ENCODE measurements around the gene SLC29A3.
"Not testable (repeated sequence)": the region's sequence is repeated elsewhere in the genome, so short reads cannot be mapped to it uniquely, and the experiment has no call there.

Gene SLC29A3

DNA sequence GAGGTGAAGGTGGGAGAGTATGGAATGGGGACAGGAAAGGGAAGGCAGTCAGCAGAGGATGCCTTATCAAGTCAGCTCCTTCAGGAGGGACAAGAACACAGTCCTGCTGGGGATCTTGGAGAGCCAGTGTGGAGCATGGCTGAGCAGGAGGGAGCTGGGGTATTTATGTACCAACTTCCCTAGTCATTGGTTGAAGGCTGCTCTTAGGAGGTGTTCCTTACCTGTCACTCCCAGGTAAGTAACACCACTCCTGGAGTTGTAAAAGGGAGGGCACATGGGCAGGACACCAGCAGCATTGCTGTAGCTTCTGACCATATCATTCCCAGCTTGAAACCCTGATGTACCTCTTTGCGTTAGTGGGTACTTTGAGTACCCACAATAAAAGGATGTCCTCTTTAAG, 29.8 kb downstream of the SLC29A3 start:
- DNase-seq: no peak

DNA sequence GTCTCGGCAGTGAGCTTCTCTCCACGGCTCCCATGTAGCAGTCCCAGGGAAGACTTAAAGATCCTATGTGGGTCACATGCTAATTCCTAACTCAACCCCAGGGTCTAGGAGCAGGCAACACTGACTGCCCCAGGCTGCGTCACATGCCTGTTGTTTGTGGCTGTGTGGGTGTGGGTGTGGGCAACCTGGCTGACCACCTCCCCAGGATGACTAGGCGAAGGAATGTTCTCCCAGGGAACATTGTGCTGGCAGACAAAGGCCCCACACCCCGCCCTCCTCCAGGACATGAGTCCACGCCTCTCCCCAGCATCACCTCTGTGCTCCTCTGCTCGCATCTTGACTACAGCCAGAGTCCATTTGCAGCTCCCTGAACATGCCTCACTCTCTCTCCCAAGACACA, 30.3 kb downstream of the SLC29A3 start:
- no peak for DNase-seq

DNA sequence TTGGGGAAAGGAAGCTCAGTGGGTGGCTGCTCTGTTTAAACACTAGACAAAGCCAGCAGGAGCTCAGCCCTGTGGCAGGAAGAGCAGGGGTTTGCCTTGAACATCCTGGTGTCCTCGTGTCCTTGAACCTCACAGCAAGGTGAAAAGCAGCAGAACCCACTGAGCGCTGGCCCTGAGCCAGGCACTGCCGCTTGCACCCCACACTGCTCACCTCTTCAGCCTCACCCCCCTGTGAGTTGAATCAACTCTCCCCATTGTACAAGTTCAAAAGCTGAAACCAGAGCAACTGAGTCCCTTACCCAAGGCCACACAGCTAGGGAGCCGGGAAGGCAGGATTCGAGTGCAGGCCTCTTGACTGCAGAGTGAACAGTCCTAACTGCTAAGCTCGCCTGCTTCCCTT, 32.0 kb downstream of the SLC29A3 start:
- DNase-seq: no peak

DNA sequence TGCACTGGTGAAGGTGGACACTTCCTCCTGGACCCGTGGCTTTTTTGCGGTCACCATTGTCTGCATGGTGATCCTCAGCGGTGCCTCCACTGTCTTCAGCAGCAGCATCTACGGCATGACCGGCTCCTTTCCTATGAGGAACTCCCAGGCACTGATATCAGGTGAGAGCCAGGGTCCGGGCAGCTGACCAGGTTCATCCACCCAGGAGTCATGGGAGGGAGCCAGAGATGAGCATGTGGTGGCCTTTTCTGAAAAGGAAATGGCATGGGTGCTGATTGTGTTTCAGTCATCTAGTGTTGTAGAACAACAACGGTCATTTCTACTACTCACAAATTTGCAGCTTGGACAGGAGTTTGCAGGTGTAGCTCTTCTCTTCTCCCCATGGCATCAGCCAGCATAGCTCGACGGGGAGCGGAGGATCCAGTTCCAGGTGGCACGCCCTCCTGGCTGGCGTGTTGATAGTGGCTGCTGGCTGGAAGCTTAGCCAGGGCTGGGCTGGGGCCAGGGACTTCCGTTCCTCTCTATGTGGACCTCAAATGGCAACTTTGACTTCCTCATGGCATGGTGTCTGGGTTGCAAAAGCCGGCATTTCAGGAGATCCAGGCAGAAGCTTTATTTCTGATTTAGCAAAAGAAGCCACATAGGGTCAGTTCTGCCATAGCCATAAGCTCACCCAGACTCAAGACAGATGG, 32.7 kb downstream of the SLC29A3 start:
- no peak for DNase-seq

DNA sequence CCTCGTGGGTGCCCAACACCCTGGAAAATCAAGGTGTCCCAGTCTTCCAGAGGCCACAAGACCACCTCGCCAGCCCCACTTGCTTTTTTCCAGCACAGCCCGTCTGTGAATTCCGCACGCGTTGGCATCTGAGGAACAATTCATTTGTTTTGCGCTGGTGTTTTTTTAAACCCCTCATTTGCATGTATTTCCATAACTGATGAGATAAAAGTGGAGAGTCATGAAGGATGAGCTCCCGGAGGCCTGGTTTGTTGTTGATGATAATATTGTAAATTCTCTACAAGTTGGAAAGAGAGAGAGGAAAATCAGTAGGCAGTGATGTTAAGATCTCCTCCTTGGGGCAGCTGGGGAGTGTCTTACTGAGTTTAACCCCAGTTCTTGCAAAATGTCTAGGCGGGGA, 34.6 kb downstream of the SLC29A3 start:
- DNase-seq: no peak

DNA sequence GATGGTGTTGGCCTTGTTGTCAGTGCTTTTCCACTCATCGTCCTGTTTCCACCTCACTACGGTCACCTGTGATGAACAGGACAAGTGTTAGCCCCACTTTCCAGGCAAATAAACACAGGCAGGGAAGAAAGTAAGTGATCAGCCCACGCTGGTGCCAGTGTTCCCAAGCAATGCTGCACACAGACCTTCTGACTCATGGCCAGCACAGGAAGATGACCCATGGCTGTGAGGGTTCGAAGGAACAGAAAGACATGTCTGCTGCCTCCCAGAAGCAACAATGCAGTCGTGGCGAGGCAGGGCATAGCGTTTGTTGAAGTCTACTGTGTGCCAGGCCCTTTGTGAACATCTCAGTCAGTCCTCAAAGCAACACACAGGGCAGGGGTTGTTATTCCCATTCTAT, 35.7 kb downstream of the SLC29A3 start:
- no peak for DNase-seq

DNA sequence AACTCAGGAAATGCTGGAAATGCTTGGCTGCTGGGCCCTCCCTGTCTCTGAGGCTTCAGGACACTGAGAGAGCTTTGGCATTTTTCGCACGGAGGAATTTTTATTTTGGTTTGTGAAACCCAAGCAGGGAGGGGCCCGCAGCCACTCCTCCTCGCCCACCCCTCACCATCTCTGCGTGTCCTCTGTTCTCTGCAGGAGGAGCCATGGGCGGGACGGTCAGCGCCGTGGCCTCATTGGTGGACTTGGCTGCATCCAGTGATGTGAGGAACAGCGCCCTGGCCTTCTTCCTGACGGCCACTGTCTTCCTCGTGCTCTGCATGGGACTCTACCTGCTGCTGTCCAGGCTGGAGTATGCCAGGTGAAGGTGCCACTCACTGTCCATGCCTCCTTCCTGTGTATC, 36.8 kb downstream of the SLC29A3 start:
- no peak for DNase-seq

DNA sequence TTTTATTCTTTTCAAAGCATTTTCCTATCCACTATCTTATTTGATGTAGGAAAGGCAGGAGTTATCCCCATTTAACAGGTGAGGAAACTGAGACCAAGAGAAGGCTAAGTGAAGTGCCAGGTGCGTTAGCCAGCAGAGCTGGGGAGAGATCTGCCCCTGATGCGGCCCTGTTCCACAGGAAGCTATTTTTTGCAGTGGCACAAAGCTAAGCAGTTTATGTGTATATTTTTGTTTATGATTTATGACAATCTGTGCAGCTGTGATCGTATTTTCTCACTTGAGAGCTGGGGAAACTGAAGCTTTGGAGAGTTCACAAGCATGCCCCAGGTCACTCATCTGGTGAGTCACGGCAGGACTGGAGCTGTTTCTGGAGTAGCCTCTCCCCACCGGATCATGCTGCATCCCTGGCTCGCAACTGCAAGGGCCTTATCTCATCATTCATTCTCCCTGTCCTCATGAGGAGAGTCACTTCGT, 38.8 kb downstream of the SLC29A3 start:
- DNase-seq: no peak

DNA sequence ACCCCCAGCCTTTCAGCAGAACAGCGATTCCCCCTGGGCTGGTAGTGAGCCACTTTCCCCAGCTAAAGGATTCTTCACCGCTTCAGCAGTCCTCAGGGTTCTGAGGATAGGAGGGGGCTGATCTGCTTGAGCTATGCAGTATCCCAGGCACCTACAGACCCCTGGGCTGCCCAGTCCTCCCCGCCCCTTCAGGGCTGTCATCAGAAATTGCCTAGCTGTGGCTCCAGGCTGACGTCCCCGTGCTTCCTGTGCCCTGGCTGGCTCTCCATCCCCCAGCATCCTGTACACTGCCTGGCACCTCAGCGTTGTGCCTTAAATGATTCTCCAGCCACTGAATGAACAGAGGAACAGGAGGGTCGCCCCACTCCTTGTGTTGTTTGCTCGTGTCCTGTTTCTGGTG, 39.2 kb downstream of the SLC29A3 start:
- no peak for DNase-seq

DNA sequence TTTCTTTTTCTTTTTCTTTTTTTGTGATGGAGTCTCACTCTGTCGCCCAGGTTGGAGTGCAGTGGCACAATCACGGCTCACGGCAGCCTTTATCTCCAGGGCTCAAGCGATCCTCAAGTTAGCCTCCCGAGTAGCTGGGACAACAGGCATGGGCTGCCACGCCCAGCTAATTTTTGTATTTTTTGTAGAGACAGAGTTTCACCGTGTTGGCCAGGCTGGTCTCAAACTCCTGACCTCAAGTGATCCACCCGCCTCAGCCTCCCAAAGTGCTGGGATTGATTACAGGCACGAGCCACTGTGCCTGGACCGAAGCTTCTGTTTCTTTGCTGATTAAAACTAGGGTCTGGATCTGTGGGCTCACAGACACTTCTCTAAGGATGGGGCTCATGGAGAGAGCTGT, 39.8 kb downstream of the SLC29A3 start:
- not testable (repeated sequence) for DNase-seq

DNA sequence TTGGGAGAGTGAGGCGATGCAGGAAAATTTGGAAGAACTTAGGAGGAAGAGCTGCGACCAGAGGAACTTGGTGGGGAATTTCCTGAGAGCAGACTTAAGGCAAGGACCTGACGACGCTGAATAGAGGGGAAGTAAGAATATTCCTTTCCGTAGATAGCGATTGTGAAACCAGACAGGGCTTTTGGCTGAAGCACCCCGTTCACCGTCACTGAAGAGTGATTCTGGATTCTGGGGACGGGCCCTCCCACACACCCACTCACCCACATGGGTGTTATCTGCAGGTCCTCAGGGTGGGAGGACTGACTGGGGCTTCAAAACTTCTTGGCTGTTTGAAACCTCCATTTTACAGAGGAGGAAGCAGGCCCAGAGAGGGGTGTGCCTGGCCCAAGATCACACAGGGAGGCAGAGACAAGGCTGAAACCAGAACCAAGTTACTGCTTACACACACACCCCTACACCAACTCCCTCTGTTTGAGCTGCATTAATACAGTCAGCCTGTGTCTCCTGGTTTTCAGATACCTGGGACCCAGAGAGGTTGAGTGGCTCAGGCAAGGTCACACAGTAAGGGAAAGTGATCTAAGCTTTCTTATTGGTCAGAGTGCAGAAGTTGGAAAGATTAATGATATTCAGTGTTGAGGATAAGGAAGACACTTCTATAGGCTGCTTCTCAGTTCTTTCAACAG, 40.4 kb downstream of the SLC29A3 start:
- no peak for DNase-seq

DNA sequence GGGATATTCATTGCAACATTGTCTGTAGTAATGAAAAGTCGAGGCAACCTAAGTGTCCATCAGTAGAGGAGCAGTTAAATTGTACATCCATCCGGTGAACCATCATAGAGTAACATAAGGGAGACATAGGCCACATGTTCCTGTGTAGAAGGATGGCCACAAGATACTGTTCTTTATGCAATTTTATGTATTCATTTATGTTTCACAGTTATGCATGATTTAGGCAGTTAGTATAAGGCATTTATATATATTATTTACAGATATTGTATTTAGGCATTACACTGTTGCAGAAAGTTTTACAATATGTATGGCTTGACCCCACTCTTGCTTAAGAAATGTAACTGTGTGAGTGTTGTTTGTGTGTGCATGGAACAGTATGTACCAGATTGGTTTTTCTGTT, 41.7 kb downstream of the SLC29A3 start:
- no peak for DNase-seq

DNA sequence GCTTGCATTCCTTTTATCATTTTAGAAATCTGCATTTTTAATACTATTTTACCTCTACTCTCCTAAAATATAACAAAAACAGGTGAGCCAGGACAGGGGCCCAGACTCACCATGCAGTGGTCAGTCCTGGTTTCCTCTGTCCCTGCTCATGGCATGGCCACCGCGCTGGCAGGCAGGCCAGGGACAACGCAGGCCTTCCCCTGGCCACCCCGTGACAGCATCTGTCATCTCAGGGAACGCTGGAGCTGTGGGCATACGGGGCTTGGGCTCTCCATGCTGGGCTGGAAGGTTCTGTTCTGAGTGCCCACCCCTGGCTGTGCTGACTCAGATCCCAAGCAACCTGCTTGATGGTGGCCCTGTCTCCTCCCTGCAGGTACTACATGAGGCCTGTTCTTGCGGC, 42.5 kb downstream of the SLC29A3 start:
- no peak for DNase-seq

DNA sequence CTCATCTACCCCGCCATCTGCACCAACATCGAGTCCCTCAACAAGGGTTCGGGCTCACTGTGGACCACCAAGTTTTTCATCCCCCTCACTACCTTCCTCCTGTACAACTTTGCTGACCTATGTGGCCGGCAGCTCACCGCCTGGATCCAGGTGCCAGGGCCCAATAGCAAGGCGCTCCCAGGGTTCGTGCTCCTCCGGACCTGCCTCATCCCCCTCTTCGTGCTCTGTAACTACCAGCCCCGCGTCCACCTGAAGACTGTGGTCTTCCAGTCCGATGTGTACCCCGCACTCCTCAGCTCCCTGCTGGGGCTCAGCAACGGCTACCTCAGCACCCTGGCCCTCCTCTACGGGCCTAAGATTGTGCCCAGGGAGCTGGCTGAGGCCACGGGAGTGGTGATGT, 43.1 kb downstream of the SLC29A3 start:
- no peak for DNase-seq

DNA sequence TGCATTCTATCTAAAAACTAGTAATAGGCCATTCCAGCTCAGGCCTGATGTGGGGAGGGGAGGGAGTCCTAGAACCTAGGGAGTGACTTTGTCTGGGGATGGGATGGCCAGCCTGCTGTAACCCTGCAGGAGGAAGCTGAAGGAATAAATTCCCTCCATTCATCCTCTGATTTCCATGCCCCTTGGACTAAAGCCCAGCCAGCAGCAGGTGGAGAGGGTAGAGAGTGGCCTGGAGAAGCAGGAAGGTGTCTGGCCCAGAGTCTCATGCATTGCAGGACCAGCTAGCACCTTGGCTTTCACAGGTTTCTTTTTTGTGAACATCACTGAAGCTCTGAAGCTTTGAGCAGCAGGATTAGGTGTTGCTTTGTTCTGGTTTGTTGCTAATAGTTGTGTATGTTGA, 44.9 kb downstream of the SLC29A3 start:
- DNase-seq: peak; percentile 27

DNA sequence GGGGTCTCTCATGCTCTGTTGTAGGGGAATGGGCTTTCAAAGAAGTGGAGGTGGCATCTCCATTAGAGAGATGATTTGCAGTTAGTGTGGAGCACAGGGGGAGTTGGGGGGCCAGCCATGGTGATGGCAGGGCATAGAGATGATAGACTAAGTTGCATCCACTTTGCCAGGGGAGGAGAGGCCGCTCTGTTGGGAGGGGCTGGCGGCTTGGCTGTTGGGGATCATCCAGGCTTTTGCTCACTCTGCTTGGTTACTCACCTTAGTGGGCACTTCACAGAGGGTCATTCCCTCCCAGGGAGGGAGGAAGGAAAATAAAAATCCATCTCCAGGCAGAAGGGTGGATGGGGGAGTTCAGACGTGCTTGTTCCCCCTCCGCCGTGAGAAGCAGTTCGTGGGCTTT, 46.3 kb downstream of the SLC29A3 start:
- no peak for DNase-seq

DNA sequence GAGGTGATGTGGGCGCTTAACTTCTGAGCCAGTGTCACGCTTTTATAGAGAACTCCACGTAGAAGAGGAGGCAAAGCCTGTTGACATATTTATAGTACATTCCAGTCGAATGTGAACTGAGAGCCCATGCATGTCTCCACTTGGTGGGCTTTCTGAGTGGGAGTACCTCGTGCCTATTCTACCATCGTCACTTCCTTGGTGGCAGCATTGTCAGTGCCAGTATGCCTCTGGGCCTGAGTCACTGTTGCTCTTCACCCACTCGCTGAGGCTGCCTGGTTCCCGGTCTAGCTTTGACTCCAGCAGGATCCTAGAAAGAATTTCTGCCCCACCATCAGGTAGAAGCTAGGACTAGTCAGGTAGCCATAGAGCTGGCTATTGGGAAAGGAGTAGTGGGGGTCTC, 47.6 kb downstream of the SLC29A3 start:
- DNase-seq: no peak

DNA sequence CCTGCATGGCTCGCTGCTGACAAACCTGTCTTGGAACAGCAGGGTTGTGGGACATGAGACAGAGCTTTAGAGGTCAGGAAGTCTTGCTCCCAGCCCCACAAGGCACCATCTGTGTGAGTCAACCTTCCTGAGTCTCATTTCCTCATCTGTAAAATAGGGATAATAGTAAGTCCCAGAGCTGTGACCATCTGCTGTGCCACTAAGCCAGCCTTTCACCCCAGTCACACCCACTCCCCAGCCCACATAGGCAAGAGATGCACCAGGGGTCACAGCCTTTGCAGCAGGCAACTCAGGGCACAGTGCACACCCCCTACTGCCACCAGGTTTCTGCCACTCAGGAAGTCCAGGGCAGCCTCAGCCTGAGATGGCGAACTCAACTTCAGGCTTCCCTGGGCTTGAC, 48.2 kb downstream of the SLC29A3 start:
- no peak for DNase-seq

DNA sequence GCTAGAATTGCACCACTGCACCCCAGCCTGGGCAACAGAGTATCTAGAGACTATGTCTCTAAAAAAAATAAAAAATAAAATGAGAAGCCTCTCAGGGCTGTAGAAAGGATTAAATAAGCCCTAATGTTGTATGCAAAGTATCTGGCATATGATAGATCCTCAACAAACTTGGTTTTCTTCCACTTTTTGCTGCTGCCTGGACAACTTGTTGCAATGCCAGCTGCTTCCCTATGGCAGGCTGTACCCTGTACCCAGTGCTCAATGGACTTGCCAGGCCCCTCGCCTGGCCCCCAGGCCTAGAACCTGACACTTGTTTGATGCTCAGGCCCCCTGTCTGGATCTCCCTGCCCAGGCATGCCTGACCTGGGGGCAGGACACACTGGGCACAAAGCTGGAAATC, 49.1 kb downstream of the SLC29A3 start:
- DNase-seq: no peak

DNA sequence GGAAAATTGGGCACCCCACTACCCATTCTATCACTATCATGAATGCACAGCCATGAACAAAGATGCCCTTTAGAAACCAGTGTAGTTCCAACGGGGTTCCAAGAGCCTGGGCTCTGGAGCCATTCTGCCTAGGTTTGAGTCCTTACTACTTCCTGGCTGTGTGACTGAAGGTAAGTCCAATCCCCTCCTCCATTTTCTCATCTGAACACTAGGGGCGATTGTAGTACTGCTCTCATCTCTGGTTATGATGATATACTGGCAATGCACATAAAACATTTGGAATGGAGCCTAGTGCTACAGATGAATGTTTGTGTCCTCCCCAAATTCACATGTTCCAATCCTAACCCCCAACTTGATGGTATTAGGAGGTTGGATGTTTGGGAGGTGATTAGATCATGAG, 49.6 kb downstream of the SLC29A3 start:
- no peak for DNase-seq

DNA sequence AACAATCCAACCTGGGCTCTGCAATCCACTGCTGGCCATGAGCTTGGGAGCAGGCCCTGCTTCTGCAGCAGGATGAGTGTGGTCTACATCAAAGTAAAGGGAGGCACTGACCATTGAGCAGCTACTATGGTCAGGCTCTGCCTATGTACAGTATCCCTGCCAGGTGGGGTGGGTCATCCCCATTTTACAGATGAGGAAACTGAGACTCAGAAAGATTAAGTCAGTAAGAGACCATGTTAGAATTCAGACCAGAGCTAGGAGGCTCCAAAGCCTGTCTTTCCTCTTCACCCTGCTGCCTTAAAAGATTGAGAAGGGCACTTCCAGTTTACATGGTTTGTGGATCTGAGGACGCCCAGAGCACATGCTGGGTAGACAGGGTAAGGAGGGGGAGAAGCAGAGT, 50.5 kb downstream of the SLC29A3 start:
- no peak for DNase-seq

DNA sequence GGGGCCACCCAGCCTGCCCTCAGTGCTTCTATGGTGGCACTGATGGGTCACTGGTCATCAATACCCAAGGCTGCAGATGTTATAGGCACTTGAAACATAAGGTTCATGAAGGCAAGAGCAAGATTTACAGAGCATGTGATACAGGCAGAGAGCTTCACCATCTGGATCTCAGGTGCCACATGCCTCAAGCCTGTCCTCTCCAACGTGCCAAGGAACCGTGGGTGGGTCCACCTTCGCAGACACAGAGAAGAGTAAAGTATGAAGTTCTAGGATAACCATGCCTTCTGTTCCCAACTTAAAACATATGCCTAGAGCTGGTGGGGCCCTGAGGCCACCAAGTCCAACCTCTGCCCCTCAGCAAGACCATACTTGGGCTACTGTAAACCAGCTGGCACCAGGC, 51.0 kb downstream of the SLC29A3 start:
- no peak for DNase-seq

DNA sequence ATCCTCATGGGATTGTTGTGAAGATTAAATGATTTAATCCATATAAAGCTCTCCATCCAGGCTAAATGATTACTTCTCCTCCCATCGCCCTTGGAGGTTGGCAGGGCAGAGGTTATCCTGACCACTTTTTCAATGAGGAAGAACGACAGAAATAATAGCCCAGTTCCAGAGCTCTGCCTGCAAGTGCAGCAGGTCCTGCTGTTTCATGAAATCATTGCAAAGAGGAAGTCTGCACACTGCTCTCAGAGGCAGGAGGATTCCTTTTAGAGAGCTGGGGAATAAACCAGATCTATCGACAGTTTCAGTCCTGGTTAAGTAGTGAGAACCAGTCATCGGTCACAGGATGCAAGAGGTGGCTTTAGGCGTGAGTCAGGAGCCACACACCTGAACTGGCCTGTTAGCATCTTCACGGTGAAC, 52.7 kb downstream of the SLC29A3 start:
- DNase-seq: no peak

DNA sequence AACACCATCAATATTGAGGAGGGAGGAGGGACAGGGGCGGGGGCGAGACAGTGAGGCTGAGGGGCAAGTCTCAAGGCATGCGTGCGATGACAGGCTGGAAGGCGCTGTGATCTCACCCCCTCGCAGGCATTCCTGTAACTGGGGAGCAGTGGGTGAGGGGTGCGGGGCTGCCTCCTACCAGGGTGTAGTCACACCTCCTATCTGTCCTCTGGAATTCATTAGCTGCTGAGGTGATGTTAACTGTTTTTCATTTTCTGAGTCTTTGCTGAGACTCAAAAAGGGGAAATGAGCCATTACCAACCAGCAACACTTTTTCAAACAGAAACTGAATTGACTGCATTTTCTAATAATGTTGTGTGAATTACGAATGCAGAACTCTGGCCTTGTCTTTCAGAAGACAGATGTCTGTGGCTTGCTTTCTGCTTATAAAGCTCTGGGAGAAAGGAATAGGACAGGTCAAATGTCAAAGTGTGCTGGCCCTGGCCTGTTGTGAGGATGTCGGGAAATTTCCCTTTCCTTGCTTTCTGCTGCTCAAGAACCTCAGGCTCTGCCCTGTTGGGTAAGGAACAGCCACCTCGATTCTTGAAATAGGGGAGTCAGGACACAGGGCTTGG, 53.9 kb downstream of the SLC29A3 start:
- no peak for DNase-seq

Measured in NCI-H187 treated with DMSO at 0.1 percent for 48 hours (cell line).